Measurements from ENCODE around the gene CDC123. TPM values are rescaled to one million over a fixed set of nuclear protein-coding genes. Genes with fewer than 3 reads are reported as not detected.

CDC123 gene
- total RNA-seq, 1 experiment from 2014 or later = 132 TPM

- ChIA-PET POLR2A (no interaction called here), CTCF (no interaction called here), RAD21 (ENCODE audit: low non-redundant PET in 1 of 2, low total read pairs in 2 of 2, uncharacterized antibody in 2 of 2, unreplicated experiment in 2 of 2) (no interaction called here)
- Histone ChIP-seq H3K36me3 (ENCODE audit: control insufficient read depth in 1 of 2, insufficient read depth in 2 of 2, low read length in 2 of 2) (peaks cover 25% of the 10 kb centered on the region in 2 experiments; a peak in 3 of 4 replicates), H3K27ac (ENCODE audit: low read depth, low read length) (no peak overlapping the region), H3K4me2 (ENCODE audit: low read length) (no peak overlapping the region), H3K9me3 (ENCODE audit: control insufficient read depth in 1 of 2, insufficient read depth in 1 of 2, low read depth in 1 of 2, low read length in 2 of 2) (no peaks in the 10 kb centered on the region), H3K79me2 (ENCODE audit: insufficient read depth, low read length) (peaks cover 61% of the 10 kb centered on the region), H3K9ac (ENCODE audit: low read length) (no peak overlapping the region), H3K9me2 (ENCODE audit: insufficient read depth) (no peaks in the 10 kb centered on the region), H4K20me1 (ENCODE audit: insufficient read depth) (peaks cover 10% of the 10 kb centered on the region; the same call in 1 of the 2 replicates), H3K27me3 (ENCODE audit: insufficient read depth, low read length) (no peaks in the 10 kb centered on the region), H3K4me3 (replicated peaks in 1 of 2; ENCODE audit: low read depth in 1 of 2, low read length in 2 of 2) (no peak overlapping the region), H2AFZ (ENCODE audit: low read depth, low read length, poor library complexity, severe bottlenecking) (no peak overlapping the region), H3K4me1 (ENCODE audit: control insufficient read depth in 1 of 2, insufficient read depth in 2 of 2, low read length in 2 of 2) (no peaks in the 10 kb centered on the region)
- no TSS peak for BruUV-seq (replicated peaks)
- no peak for ATAC-seq
- intact Hi-C loops (cut with micrococcal nuclease) = no loop called here
- TF ChIP-seq ZFX (IDR thresholded peaks at IDR 0.05) = no peak
- TF ChIP-seq EZH2 (IDR thresholded peaks at IDR 0.05) = no peak
- TF ChIP-seq CBX3 (IDR thresholded peaks at IDR 0.05; ENCODE audit: low read depth) = no peak
- TF ChIP-seq MAX (IDR thresholded peaks at IDR 0.05) = no peak
- TF ChIP-seq SP1 (IDR thresholded peaks at IDR 0.05; ENCODE audit: low read depth) = no peak
- DNase-seq (ENCODE audit: low read depth, low spot score) = no peak
Observed at GRCh38 chr10:12186323-12186722, 9.7 kb upstream of the CDC123 start.

- H3K79me2 ChIP-seq (ENCODE audit: insufficient read depth, low read length) = peaks cover 72% of the 10 kb centered on the region
- ChIA-PET RAD21 (ENCODE audit: low non-redundant PET in 1 of 2, low total read pairs in 2 of 2, uncharacterized antibody in 2 of 2, unreplicated experiment in 2 of 2) (no interaction called here), CTCF (no interaction called here), POLR2A (no interaction called here)
- no peak overlapping the region for H3K27ac ChIP-seq (ENCODE audit: low read depth, low read length)
- intact Hi-C loops (cut with micrococcal nuclease) = no loop called here
- H2AFZ ChIP-seq (ENCODE audit: low read depth, low read length, poor library complexity, severe bottlenecking) = no peak overlapping the region
- H3K9me3 ChIP-seq (ENCODE audit: control insufficient read depth in 1 of 2, insufficient read depth in 1 of 2, low read depth in 1 of 2, low read length in 2 of 2) = no peaks in the 10 kb centered on the region
- DNase-seq (ENCODE audit: low read depth, low spot score) = no peak
- H3K4me2 ChIP-seq (ENCODE audit: low read length) = no peak overlapping the region
- no peak overlapping the region for H3K4me3 ChIP-seq (replicated peaks in 1 of 2; ENCODE audit: low read depth in 1 of 2, low read length in 2 of 2)
- H3K36me3 ChIP-seq (ENCODE audit: control insufficient read depth in 1 of 2, insufficient read depth in 2 of 2, low read length in 2 of 2) = peaks cover 23 to 29% of the 10 kb centered on the region in 2 experiments; a peak in 3 of 4 replicates
- H4K20me1 ChIP-seq (ENCODE audit: insufficient read depth) = peaks cover 10% of the 10 kb centered on the region; the same call in 1 of the 2 replicates
- BruUV-seq (replicated peaks) = no TSS peak
- no peaks in the 10 kb centered on the region for H3K27me3 ChIP-seq (ENCODE audit: insufficient read depth, low read length)
- no peak overlapping the region for H3K9ac ChIP-seq (ENCODE audit: low read length)
- ATAC-seq = no peak
- no peaks in the 10 kb centered on the region for H3K4me1 ChIP-seq (ENCODE audit: control insufficient read depth in 1 of 2, insufficient read depth in 2 of 2, low read length in 2 of 2)
- H3K9me2 ChIP-seq (ENCODE audit: insufficient read depth) = no peaks in the 10 kb centered on the region
- TF ChIP-seq SP1 (IDR thresholded peaks at IDR 0.05; ENCODE audit: low read depth) (no peak), FOSL1 (IDR thresholded peaks at IDR 0.05; ENCODE audit: low read depth) (no peak), POLR2A (IDR thresholded peaks at IDR 0.05; ENCODE audit: borderline replicate concordance, extremely low read depth, insufficient read depth, insufficient read length) (no peak), ZBTB33 (IDR thresholded peaks at IDR 0.05; ENCODE audit: extremely low read depth, insufficient replicate concordance, low read length) (no peak), POLR2AphosphoS5 (IDR thresholded peaks at IDR 0.05; ENCODE audit: low read depth, low read length) (no peak), CTCF (IDR thresholded peaks at IDR 0.05 in 2 of 3, conservative IDR thresholded peaks at IDR 0.05 in 1 of 3; ENCODE audit: borderline replicate concordance in 1 of 3, insufficient read depth in 1 of 3, low read depth in 2 of 3, low read length in 2 of 3) (no peak), SIN3A (IDR thresholded peaks at IDR 0.05; ENCODE audit: low read depth) (no peak), YY1 (IDR thresholded peaks at IDR 0.05; ENCODE audit: extremely low read depth, insufficient replicate concordance, low read depth, low read length) (no peak), SRF (IDR thresholded peaks at IDR 0.05; ENCODE audit: low read depth) (no peak)
Observed at GRCh38 chr10:12187321-12187905, 8.6 kb upstream of the CDC123 start.

All from HCT116 (cell line).